Hindlimb muscle (tissue), 1 donor: ENCODE measurements around the gene PPFIA4. TPM values are rescaled to one million over a fixed set of nuclear protein-coding genes. Genes with fewer than 3 reads are reported as not detected.

Experiments used
- DNase-seq: peaks from one replicate; pipeline ENCODE4 v3.0.0-alpha.2; 2013
- polyA plus RNA-seq: library from polyadenylated mRNA; unstranded; fragments of 120-200 nt; gene quantifications from one replicate; pipeline ENCODE4 v1.2.1, GENCODE V29; 2013; ENCODE audit not compliant: insufficient read length

Gene PPFIA4
- polyA plus RNA-seq, 1 donor, result 69.4 TPM

DNA sequence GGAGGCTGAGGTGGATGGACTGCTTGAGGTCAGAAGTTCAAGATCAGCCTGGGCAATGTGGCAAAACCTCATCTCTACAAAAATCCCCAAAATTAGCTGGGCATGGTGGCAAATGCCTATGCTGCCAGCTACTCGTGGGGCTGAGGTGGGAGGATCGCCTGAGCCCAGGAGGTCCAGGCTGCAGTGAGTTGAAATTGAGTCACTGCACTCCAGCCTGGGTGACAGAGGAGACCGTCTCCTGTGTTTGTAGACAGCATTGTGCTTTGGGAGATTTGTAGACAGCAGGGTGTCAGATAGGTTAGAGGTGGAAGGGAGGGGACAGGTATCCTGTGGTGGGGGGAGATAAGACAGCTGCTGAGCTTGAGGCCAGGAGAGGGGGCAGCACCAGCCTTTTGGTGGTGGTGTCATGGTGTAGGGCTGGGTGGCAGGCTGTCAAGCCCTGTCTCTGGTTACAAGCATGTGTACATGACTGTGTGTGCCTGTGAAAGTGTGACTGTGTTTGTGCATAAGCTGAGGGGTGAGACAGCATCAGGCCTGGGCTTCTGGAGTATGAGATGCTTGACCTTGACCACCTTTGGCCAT is 15.2 kb downstream of the PPFIA4 start:
- no peak for DNase-seq

DNA sequence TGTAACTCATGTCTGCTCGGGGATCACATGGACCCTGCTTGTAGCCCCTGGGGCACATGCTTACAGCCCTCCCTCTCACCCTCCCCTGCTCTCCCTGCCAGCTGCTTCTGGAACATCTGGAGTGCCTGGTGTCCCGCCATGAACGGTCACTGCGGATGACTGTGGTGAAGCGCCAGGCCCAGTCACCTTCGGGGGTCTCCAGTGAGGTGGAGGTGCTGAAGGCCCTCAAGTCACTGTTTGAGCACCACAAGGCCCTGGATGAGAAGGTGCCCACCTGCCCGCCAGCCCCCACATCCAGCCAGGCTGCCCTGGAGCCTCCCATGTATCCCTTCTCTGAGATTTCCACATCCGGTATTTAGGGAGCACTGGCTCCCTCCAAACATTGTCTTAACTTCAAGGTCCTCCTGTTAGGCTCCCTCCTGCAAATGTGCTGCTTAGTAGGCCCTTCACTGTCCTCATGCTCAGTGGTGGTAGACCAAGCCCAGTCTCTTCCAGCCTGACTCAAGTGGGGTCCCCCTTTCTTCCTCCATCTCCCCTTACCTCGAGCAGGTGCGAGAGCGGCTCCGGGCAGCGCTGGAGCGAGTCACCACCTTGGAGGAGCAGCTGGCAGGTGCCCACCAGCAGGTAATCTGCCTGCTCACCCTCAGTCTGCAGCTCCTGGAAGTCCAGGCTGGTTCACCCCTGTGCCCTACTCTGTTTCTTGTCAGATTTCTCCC is 17.7 kb downstream of the PPFIA4 start:
- DNase-seq, result no peak

- no peak for DNase-seq
Observed at GRCh38 chr1:203044546-203045250, 18.4 kb downstream of the PPFIA4 start.

GRCh38 chr1:203045336-203045735 is 19.0 kb downstream of the PPFIA4 start:
- DNase-seq, result no peak

GRCh38 chr1:203045821-203046594 is 19.7 kb downstream of the PPFIA4 start:
- no peak for DNase-seq

- DNase-seq, result no peak
Observed at GRCh38 chr1:203046984-203047630, 20.8 kb downstream of the PPFIA4 start.

GRCh38 chr1:203048086-203048485 is 21.8 kb downstream of the PPFIA4 start:
- DNase-seq, result no peak

DNA sequence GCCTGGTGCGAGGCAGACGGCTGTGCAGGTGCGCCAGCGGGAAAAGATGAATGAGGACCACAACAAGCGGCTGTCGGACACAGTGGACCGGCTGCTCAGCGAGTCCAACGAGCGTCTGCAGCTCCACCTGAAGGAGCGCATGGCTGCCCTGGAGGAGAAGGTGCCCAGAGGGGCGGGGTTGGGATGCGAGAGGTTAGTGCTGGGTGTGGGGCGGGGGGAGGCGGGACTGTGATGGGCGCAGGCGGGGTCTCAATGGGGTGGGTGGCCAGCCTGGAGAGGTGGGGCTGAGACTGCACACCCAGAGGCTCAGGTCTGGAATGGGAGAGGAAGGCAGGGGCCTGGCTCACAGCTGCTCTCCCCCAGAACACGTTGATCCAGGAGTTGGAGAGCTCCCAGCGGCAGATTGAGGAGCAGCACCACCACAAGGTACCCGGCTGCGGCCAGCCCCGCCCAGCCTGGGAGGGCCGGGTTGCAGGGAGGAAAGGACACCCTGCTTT is 22.3 kb downstream of the PPFIA4 start:
- DNase-seq, result no peak

DNA sequence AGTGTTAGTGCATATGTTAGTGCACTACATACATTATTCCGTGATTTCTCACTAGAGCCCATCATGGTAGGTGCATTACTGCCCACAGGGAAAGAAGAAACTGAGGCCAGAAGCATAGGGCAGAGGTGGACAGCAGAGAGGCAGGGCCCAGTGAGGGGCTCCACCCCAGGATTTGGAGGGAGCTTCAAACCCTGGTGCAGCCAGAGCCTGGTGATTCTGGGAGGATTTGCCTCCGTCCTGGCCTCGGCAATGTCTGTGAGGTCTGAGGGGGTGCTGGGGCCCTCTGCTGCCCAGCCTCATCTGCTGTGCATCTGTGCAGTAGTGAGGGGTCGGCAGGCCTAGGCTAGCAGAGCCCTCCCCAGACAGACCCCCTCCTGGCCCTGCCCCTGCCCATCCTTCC is 22.8 kb downstream of the PPFIA4 start:
- DNase-seq, result no peak

DNA sequence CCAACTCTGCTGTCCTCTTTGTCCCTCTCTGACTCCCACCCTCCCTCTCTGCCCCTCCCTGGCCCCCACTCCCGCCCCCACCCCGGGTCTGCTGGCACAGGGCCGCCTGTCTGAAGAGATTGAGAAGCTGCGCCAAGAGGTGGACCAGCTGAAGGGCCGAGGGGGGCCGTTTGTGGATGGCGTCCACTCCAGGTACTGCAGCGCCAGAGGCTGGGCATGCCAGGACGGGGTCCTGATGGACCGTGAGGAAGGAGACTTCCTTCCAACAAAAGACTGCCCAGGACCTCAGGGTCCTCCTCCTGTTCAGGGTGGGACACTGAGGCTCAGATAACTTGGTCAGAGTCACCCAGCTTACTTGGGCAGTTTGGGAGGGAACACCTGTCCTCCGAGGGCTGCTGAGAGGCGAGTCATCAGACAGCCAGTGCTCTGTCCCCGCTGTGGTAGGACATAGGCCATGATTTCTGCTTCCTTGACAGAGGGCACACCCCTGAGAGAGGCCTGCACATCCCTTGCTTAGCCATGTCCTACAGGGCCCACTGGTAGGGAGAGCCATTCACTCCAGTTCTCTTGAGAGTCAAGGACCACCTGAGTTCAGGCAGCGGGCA is 23.4 kb downstream of the PPFIA4 start:
- no peak for DNase-seq

GRCh38 chr1:203050826-203051225 is 24.5 kb downstream of the PPFIA4 start:
- no peak for DNase-seq

DNA sequence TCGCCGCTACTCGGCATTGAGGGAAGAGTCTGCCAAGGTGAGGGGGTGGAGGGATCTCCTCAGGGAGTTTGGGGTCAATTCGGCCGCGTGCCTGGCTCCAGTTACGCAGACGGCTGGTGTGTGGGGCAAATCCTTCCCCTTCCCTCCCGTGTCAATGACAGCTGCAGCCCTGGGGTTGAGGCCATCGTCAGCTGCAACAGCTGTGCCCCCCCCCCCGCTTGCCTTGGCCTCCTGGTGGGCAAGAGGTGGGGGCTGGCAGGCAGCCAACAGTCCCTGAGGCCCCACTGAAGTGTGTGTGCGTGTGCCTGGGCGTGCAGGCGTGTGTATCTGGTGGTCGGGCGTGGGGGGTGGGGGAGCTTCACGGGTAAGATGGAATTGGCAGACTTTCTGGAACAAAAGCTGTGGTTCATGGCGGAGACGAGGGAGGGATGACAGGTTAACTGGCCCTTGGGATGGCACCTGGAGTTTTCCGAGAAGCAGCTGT is 25.6 kb downstream of the PPFIA4 start:
- peak; percentile 42 for DNase-seq

GRCh38 chr1:203052601-203053000 is 26.3 kb downstream of the PPFIA4 start:
- DNase-seq, result no peak

- DNase-seq, result no peak
Observed at GRCh38 chr1:203054184-203054583, 27.9 kb downstream of the PPFIA4 start.

DNA sequence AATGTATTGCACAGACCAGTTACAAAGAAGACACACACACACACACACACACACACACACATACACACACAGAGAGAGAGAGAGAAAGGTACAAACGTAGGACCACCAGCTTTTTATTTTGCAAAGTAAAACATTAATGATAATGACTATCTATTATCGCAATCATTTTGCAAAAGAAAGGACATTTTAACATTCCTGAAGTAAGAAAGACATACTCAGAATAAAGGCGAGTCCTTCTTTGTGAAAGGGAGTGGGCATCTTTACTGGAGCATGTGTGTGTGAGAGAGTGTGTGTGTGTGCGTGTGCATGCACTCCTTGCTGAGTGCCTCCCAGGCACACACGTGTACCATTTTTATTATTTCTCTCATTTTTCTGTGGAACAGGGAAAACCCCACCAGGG is 28.4 kb downstream of the PPFIA4 start:
- DNase-seq, result no peak

DNA sequence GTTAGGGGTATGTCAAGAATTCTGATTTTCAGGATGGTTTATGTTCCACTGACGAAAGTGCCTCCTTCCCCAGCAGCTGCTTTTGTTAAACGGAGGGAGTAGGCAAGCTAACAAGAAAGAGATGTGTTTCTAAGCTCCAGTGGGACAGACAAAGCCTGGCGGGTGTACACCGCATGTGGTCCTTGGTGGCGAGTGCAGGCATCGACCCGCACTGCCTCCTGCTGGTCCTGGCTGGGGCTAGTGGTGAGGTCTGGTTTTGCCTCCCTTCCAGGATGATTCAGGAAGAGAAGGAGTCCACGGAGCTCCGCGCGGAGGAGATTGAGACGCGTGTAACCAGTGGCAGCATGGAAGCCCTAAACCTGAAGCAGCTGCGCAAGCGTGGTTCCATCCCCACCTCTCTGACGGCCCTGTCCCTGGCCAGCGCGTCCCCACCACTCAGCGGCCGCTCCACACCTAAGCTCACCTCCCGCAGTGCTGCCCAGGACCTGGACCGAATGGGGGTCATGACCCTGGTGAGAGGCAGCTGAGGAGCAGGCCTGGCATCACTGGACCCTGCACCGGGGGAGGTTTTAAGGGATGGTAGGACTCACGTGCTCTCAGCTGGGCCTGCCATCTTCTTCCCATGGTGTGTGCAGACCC is 29.0 kb downstream of the PPFIA4 start:
- DNase-seq, result no peak

DNA sequence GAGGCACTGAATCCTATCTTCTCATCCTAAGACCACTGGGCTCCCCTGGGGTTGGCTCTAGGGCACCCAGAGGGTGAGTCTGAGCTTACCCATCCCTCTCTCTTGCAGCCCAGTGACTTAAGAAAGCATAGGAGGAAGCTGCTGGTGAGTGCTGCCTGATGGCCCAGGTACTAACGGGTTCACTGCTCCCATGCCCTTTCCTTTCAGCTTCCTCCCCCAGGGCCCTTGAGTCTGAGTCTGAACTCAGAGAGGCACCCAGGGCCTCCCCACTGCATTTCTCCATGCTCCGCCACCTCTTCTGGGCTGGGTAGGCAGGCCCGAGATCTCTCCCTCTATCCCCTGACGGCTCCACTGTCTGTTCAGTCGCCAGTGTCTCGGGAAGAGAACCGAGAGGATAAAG is 29.7 kb downstream of the PPFIA4 start:
- no peak for DNase-seq

GRCh38 chr1:203056516-203056915 is 30.2 kb downstream of the PPFIA4 start:
- DNase-seq, result no peak

DNA sequence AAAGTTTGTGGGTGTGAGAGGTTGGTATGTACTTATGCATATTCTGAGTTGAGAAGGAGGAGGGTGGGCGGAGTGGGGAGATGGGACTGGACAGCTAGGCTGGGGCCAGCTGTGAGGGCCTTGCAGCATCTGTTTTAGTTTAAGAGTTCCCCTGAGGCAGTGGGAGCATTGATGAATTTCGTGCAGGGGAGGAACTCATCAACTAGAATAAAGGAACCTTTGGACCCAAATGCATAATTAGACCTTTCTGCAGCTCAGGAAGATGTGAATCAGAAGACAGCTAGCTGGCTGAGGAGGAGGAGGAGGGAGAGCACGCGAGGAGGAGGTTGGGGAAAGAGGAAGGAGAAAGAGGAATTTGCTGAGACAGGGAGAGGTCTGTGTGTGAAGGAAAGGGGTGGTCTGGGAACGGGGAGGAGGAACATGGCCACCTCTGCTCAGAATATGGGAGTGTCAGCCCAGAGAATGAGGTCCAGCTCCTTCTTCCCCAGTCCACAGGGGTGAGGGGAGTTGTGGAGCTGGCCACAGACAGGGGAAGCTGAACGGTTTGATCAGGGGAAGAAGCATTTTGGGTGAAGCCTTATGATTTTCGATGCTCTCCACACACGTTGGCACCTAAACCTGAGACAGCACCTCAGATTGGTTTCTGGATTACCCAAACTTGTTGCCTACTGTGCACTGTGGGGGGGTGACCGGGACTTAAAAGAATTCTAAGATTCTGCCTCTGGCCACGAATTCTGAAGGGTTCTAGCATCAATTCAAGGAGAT is 31.8 kb downstream of the PPFIA4 start:
- DNase-seq, result no peak

GRCh38 chr1:203058676-203058935 is 32.3 kb downstream of the PPFIA4 start:
- no peak for DNase-seq

GRCh38 chr1:203059485-203059884 is 33.2 kb downstream of the PPFIA4 start:
- no peak for DNase-seq
